G401 (cell line): ENCODE measurements around the gene AMIGO1. TPM values are rescaled to one million over a fixed set of nuclear protein-coding genes. Genes with fewer than 3 reads are reported as not detected.

Experiments
- DNase-seq: peaks from one replicate; pipeline ENCODE4 v3.0.0-alpha.2; 2015; ENCODE audit warnings: low spot score
- in situ Hi-C: cut with HindIII; loops from 2 replicates; pipeline ENCODE4 v1.10.0; 2016; ENCODE audit warnings: low sequenced_read_pairs, mixed read lengths
- total RNA-seq: library from RNA; depleted of rRNA; stranded (reverse); fragments of >200 nt; shearing (Covaris generic); gene quantifications from 2 replicates; pipeline ENCODE4 v1.2.3, GENCODE V29; 2014

Gene AMIGO1
- total RNA-seq, 1 experiment from 2014 or later = 0.07 TPM

DNA sequence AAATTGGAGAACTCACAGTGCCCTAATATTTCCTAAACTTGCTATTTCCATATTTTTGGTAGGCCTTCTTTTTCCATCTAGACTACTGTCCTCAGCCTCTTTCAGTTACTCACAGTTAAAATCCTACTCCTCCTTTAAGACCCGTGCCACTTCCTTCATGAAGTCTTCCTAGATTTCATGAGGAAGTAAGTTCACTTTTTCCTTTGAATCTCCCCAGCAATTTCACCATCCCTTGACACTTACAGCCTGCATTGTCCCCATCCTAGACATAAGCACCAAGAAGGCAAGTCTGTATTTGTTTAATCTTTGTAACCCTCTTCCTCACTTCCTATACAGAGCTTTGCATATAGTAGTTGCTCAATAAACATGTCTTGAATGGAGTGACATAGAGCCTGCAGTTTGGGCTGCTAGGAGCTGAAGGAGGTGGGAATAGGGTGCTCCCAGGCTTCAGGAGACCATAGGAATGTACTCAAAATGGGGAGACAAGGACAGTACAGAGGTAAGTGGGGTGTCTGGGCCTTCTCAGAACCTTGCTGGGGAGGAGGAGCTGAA lies 24.9 kb upstream of the AMIGO1 start:
- in situ Hi-C loops = no loop called here
- DNase-seq = no peak

DNA sequence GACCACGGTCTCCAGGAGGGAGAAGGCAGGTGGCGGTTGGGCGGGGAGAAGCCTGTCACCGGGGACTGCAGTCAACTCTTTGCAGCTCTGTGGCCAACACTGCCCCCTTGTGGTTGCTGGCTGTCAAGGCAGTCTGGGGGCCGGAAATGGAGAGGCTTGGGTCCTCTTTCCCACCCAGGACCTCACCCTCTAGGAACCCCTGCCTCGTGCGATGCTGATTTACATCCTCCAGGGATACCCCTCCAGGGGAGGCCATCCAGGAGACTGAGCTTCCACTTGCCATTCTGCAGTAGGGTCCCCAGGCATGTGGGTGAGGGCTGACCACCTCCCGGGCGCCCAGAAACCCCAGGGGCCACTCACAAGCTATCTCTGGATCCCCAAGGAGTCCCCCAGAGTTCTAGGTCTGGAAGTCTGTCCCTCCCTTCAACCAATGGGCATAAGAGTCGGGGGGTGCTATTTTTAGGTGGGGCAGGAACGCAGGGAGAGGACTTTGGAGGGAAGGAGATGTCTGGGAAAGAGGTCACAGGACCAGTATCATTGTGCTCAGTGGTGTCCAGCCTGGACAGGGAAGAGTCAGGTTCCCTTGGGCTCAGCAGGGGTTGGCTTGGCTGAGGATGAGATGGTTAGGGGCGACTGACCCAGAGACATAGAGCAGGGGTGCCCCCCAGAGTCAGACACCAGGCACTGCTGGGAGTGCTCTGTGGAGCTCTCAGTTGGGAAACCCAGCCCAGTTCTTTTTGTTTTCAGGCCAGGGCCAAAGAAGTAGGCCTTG lies 23.0 kb upstream of the AMIGO1 start:
- peak; percentile 87 for DNase-seq
- in situ Hi-C loops = no loop called here

DNA sequence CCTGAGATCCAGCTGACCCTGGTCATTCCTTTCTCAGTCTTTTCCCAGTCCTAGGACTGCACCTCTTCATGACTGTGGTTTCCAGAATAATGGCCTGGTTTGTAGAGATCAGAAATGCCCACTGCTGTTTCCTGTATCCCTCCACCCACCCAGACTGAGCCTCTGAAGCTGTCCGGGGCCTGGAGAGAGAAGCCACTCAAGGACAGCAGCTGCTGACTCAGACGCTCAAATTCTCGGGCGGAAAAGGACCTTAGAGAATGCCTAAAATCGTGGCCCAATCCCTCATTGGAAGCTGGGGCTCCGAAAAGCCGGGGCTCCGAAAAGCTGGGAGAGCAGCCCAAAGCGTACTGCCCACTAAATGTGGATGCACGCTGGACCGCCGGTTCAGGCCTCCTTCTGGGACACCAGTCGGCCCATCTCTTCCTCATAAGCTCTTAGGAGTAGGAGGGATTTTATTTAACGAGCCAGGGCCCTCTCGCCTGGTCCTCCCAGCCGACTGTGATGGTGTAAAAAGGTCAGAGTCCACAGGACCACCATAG lies 22.4 kb upstream of the AMIGO1 start:
- in situ Hi-C loops = no loop called here
- DNase-seq = no peak

DNA sequence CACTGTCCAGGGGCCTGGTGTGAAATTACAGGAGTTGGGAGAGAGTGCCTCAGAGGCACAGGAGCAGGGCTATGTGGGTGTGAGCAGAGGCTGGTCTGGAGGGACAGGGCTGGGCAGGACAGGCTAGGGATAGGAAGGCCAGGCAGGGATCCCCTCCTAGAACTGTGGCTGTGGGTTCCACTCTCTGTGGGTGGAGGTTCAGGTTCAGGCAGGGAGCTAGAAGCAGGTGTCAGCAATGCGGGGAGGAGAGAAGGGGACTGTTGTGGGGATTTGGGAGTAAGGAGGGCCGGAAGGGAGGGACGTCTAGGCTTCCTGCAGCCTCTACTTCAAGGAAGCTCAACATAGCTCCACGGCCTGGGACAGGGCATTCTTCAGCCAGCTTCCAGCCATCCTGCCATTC lies 21.9 kb upstream of the AMIGO1 start:
- in situ Hi-C loops = no loop called here
- DNase-seq = no peak

DNA sequence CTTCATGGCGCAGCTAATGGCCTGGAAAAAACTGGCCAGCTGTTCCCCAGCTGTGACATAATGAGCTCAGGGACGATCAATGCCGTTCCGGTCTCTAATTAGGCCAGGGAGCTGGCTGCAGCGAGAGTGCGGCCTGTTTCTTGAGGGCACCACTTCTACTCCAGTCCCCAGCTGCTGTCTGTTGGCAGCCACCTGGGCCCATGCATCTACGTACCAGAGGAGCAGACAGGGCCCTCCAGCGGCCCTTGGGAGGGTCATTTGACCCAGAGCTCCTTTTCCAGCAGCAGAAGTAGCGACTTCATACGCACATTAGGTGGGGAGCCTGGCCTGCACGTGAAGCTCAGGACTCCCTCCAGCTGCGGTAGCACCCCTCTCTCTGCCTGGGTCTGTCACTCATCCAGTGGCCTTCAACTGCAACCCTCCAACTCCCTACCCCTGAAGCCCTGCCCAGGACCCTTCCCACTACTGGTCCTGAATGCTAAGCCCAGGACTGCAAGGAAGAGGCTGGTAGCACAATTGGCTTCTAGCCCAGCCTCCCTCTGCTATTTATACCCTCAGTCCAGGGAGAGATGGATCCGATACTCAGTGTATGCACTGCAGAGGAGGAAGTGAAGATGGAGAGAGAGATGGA lies 21.0 kb upstream of the AMIGO1 start:
- in situ Hi-C loops = no loop called here
- DNase-seq = peak; percentile 66

DNA sequence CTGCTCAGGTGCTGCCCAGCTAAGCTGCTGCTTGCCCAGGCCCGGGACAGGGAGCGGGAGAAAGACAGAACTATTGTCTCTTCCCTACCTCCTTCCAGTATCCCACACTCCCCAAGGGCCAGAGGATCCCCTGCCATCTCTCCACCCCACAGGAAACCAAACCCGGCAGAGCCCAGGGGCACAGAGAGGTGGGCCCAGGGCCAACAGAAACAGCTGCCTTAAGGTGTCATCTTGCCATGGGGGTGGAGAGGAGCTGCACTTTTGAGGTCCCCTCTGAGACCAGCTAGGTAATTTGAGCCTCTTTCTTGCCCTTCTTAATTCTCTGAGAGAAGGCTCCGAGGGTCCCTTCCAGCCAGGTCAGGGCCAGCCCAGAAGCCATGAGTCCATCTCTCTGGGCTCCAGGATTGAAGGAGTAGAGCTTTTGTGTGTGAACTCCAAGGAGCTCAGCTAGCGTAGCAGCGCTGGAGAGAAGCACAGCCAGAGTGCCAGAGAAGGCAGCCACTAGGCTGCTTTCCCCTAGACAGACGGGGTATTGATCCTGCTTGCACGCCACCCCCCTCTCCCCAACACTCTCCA lies 20.4 kb upstream of the AMIGO1 start:
- no peak for DNase-seq
- in situ Hi-C loops = no loop called here

DNA sequence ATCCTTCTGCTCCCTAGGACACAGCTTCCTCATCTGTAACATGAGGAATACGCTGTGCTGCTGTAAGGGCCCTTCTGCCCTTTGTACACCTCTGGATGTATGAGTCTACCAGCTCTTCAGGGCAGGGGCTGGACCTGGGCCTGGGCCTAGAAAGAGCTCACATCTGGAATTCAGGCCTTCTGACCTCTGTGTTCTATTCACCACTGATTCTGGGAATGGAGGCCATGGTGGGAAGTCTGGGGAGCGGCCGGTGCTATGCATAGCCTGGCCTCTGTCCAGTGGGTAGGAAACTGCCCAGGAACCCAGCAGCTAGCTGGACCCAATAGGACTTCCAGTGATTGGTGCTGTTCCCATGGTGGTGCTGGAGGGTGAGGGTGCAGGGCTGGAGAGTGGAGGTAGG lies 19.2 kb upstream of the AMIGO1 start:
- in situ Hi-C loops = no loop called here
- no peak for DNase-seq

DNA sequence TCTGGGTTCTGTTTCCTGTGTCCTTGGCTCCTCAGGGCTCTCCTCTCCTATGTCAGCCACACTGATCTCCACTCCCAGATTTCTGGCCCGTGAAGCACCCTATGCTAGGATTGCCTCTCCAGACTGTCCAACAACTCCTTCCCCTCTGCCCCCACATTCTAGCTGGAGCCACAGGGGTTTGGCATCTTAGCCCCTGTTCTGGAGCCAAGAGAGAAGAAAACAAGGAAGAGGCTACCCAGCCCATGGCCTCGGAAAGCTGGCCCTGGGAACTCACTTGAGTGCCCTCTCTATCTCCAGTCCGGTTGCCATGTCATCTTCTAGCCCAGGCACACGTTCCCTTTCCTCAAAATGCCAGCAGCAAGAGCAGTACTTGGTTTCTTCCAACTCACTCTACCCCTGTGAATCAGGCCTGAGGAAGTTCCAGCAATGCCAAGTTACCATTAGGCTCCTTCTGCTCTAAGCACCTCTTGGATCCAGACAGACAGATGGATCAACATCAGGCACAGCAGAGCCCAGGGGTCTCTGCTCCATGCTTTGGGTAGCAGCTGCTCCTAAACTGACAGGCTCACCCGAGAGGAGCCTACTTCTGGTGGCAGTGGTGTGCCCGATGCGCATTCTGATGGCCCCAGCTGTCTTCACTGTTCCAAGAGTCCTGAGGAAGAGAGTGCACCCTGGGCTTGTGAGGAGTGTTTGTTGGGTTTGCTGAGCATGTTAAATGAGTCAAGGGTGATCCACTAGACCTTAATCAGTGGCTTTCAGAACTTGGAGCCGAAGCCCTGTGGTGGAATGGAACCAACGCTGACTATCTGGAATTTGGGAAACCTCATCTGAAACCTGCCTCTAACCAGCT lies 18.5 kb upstream of the AMIGO1 start:
- DNase-seq = no peak
- in situ Hi-C loops = no loop called here

DNA sequence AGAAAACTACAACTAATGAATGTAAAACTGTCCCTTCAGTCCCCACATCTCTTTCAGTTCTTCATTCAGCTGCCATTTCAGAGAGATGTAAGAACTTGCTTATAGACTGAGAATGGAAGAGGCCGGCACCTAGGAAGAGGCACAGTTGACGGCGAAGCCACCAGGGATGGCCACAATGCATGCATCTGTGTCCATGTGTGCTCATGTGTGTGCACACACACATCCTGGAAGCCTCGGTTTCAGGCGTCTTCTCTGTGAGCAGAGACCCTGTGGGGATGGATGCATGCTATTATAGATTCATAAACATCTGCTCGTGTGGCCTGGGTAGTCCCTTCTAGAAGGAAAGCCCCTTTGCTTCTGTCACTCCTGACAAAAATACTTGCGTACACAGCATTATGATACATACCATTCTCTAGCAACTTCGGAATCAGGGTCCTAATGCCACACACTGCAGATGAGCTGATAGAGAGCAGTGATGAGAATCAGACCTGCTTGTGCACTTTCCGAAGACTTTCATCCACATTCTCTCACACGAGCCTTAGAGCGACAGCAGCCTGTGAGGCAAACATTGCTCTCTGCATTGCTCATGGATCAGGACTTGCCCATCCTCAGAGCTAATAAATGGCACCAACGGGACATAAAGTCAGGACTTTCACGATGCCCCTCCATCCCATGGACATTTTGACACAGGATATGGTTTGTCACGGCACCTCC lies 17.7 kb upstream of the AMIGO1 start:
- DNase-seq = no peak
- in situ Hi-C loops = no loop called here

DNA sequence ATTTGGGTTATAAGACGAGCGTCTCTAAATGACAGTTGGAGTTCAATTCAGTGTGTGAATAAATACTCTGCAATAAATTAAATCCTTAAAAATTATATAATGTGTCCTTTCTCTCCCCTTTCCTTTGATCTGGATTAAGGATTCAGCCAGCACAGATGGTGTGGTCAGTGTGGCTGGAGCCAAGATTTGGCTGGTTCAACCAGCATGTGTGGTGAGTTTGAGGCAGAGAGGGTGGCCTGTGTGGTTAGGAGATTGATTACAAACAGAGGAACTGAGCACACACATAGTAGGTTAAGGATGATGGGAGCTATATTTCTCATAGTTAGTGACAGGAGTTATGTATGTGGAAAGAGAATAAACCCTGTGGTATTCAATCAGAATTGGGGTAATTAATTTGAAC lies 14.2 kb upstream of the AMIGO1 start:
- in situ Hi-C loops = no loop called here
- peak; percentile 85 for DNase-seq

DNA sequence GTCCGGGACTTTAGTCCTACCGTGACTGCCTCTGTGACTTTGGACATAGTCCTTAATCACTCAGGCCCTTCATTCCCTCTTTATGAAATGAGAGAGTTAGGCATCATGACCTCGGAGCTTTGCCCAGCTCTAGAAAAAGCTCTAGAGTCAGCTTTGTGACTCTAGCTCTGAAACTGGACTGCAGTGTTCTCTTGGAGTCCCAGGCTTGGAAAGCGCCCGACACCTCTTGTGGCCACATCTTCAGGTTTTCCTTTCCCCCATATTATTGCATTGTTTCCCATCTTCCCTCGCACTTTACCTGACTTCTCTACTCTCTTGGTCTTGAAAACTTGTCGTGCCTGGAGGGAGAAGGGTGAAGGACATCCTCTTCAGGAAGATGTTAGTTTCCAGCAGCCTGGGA lies 12.5 kb upstream of the AMIGO1 start:
- in situ Hi-C loops = no loop called here
- no peak for DNase-seq

DNA sequence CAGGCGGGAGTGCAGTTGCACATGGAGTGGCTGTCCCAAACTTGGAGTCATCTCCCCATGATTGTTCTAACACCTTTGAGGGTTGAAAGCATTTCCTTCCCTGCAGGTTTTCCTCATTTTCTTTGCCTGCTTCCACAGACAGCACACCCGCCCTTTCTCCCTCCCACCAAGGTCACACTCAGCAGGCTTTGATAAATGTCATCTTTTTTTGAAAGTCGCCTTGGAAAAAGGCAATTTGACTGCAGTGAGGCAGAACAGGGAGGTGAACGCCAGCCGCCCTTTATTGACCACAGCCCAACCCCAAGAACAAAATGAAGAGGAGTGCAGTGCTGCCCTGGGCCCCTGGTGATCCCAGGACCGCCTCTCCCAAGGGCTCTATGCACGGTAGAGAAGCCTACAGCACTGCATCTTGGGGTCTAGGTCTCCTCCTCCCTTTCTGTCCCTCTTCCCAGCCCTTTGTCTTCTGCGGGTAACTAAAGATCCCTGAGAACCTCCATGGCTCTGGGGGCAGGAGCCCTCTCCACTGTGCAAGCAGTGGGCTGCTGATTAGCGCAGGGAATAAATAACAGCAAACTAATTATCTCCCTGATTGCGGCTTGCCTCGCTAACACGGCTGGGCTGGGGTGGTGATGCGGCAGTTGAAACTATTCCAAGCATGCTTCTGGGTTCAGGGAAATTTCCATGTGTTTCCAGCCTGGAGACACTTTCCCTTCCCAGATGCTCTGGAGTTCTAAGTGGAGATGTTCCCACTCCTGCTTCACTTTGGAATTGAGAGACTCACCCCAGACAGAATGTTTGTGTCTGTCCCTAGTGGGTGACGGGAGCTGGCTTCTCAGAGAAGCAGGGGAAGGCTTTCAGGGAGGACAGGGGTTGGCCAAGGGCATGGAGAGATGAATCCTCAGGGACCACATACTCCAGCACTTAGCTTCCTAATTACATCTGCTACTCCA lies 11.8 kb upstream of the AMIGO1 start:
- DNase-seq = no peak
- in situ Hi-C loops = no loop called here

DNA sequence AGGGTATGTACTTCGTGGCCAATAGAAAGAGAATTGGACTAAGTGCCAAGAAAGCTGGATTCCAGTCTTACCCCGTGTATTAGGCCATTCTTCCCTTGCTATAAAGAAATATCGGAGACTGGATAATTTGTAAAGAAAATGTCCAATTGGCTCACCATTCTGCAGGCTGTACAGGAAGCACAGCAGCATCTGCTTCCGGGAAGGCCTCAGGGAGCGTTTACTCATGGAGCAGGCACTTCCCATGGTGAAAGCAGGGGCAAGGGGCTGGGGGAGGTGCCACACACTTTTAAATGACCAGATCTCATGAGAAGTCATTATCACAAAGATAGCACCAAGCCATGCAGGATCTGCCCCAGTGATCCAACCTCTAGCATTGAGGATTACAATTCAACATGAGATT lies 7.8 kb upstream of the AMIGO1 start:
- no peak for DNase-seq
- in situ Hi-C loops = no loop called here

DNA sequence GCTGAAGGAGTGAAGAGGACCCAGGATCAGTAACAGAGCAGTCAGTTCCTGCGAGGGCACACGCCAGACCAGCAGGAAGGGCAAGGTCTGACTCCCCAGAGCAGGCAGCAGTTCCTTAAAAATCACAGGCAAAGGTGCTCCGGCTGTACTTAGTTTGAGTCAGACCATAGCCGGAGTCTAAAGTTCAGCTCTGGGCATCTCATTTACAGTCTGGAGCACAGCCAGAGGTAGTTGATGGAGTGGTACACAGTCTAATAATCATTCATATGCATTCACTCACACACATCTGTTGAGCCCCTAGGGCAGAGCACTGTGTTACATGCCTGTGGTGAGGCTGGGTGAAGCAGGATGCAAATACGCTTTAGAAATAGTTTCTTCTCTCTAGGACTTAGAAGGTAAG lies 7.3 kb upstream of the AMIGO1 start:
- in situ Hi-C loops = no loop called here
- no peak for DNase-seq

DNA sequence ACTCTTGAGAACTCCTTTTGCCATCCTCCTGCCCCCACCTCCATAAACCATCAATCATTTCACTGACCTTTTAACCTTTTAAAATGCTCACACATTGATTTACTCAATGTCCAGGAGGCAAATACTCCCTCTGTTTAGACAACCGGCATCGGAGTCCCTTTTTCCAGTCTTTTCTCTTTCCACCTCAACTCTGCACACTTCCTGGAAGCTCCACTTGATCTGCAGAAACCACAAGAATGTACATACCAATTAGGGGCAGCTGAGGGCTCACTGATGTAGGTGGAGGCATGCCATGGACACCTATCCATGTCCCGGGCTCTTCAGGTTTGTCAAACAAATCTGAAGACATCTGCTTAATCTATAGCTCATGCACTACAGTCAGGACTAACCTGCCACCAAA lies 5.3 kb upstream of the AMIGO1 start:
- in situ Hi-C loops = no loop called here

DNA sequence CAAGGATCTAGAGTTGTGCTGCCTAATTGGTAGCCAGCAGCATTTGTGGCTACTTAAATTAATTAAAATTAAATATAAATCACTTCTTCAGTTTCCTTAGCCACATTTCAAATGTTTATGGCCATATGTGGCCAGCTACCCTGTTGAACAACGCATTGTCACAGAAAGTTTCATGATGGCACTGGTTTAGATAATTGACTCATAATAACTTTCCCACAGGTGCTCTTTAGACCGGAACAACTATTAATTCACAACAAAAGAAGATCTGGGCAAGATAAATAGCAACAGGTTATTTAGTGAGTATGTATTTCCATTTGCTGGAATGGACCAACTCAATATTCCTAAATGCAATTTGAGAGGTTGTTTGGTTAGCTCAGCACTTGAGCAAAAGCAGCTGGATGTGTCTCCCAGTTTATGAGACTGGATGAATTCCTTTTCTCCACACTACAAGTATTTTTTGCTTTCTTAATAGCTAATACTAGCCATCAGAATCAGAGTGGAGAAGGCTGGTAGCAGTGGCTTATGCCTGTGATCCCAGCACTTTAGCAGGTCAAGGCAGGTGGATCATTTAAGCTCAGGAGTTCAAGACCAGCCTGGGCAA lies 3.7 kb upstream of the AMIGO1 start:
- in situ Hi-C loops = no loop called here
- no peak for DNase-seq

More for the DNA sequence above, 5.3 kb upstream of the AMIGO1 start:
- no peak for DNase-seq

DNA sequence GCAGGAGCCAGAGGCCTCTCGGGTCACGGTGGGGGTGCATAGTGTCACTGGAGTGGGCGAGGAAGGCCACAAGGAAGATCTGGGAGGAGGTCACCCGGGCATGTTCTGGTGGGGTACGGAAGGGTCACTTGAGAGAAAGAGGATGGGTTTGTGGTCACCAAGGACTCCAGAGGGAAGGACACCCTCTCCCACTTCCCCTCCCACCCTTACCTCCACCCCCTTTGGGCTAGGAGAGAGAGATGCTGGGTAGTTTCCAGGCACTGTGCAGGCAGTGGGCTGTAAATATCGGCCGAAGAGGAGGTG lies 703 bp downstream of the AMIGO1 start:
- in situ Hi-C loops = no loop called here
- no peak for DNase-seq
